H9 (cell line): ENCODE results near the gene TBC1D20. TPM values are rescaled to one million over a fixed set of nuclear protein-coding genes. Genes with fewer than 3 reads are reported as not detected.

Experiments used
- DNase-seq: peaks from one replicate; pipeline ENCODE4 v3.0.0-alpha.2; 2017
- H2AFZ ChIP-seq: one replicate; pipeline ENCODE4 v1.6.1; 2013; ENCODE audit warnings: mild to moderate bottlenecking, low read length, control low read depth, moderate library complexity
- H2AK5ac ChIP-seq: 2 replicates; pipeline ENCODE4 v1.6.1; 2013; ENCODE audit warnings: low read length, control low read depth, mixed read lengths; ENCODE audit not compliant: insufficient read length
- H2BK120ac ChIP-seq: one replicate; pipeline ENCODE4 v1.6.1; 2013; ENCODE audit warnings: low read depth, mild to moderate bottlenecking, low read length, control low read depth, inconsistent platforms; ENCODE audit not compliant: poor library complexity, severe bottlenecking
- H2BK12ac ChIP-seq: 2 replicates; pipeline ENCODE4 v1.6.1; 2013; ENCODE audit warnings: low read length, control low read depth, mixed read lengths, low read depth; ENCODE audit not compliant: insufficient read length
- H2BK15ac ChIP-seq: 2 replicates; pipeline ENCODE4 v1.6.1; 2013; ENCODE audit warnings: low read depth, low read length, control low read depth
- H2BK20ac ChIP-seq: one replicate; pipeline ENCODE4 v1.6.1; 2013; ENCODE audit warnings: low read depth, mild to moderate bottlenecking, low read length, control low read depth, inconsistent platforms; ENCODE audit not compliant: poor library complexity, severe bottlenecking
- H2BK5ac ChIP-seq: 2 replicates; pipeline ENCODE4 v1.6.1; 2013; ENCODE audit warnings: low read length, control low read depth, mixed read lengths; ENCODE audit not compliant: insufficient read length
- H3K14ac ChIP-seq: 2 replicates; pipeline ENCODE4 v1.6.1; 2013; ENCODE audit warnings: low read length, control low read depth; ENCODE audit not compliant: insufficient read depth
- H3K18ac ChIP-seq: 2 replicates; pipeline ENCODE4 v1.6.1; 2013; ENCODE audit warnings: low read depth, mild to moderate bottlenecking, mixed read lengths, low read length, control low read depth; ENCODE audit not compliant: insufficient read length
- H3K23ac ChIP-seq: 2 replicates; pipeline ENCODE4 v1.6.1; 2013; ENCODE audit warnings: low read length, control low read depth, mixed read lengths, low read depth; ENCODE audit not compliant: insufficient read length
- H3K23me2 ChIP-seq: 2 replicates; pipeline ENCODE4 v1.6.1; 2013; ENCODE audit warnings: low read depth, mild to moderate bottlenecking, mixed read lengths, low read length, control low read depth; ENCODE audit not compliant: insufficient read length, poor library complexity, severe bottlenecking
- H3K27ac ChIP-seq: 2 replicates; pipeline ENCODE4 v1.5.1; 2013; ENCODE audit warnings: low read length, control low read depth, mixed read lengths, low read depth; ENCODE audit not compliant: insufficient read length
- H3K27me3 ChIP-seq: 2 replicates; pipeline ENCODE4 v1.6.1; 2013; ENCODE audit warnings: low read length, control low read depth, inconsistent platforms; ENCODE audit not compliant: insufficient read depth
- H3K4ac ChIP-seq: 2 replicates; pipeline ENCODE4 v1.6.1; 2013; ENCODE audit warnings: low read depth, mild to moderate bottlenecking, control low read depth, inconsistent platforms, low read length, moderate library complexity
- H3K4me1 ChIP-seq: 2 replicates; pipeline ENCODE4 v1.6.1; 2013; ENCODE audit warnings: low read length, control low read depth, inconsistent platforms; ENCODE audit not compliant: insufficient read depth
- H3K4me2 ChIP-seq: 2 replicates; pipeline ENCODE4 v1.6.1; 2013; ENCODE audit warnings: low read length, control low read depth, mixed read lengths; ENCODE audit not compliant: insufficient read length, insufficient read depth
- H3K56ac ChIP-seq: 2 replicates; pipeline ENCODE4 v1.6.1; 2013; ENCODE audit warnings: low read depth, mild to moderate bottlenecking, mixed read lengths, low read length, control low read depth; ENCODE audit not compliant: insufficient read length
- H3K79me1 ChIP-seq: 2 replicates; pipeline ENCODE4 v1.6.1; 2013; ENCODE audit warnings: low read depth, mild to moderate bottlenecking, moderate library complexity, low read length, control low read depth, inconsistent platforms; ENCODE audit not compliant: insufficient read depth, poor library complexity, severe bottlenecking
- H3K79me2 ChIP-seq: 2 replicates; pipeline ENCODE4 v1.6.1; 2013; ENCODE audit warnings: low read length, control low read depth, inconsistent platforms; ENCODE audit not compliant: insufficient read depth
- H3K9ac ChIP-seq: 2 replicates; pipeline ENCODE4 v1.6.1; 2013; ENCODE audit warnings: low read length, control low read depth, mixed read lengths; ENCODE audit not compliant: insufficient read length; ENCODE audit errors: extremely low read depth
- H3K9me3 ChIP-seq: one replicate; pipeline ENCODE4 v1.6.1; 2013; ENCODE audit warnings: low read depth, low read length, inconsistent platforms; ENCODE audit not compliant: control insufficient read depth
- H3T11ph ChIP-seq: one replicate; pipeline ENCODE4 v1.6.1; 2013; ENCODE audit warnings: mild to moderate bottlenecking, low read length, control low read depth, inconsistent platforms
- H4K20me1 ChIP-seq: one replicate; pipeline ENCODE4 v1.6.1; 2013; ENCODE audit not compliant: control insufficient read depth, insufficient read length, insufficient read depth
- H4K5ac ChIP-seq: 2 replicates; pipeline ENCODE4 v1.6.1; 2013; ENCODE audit warnings: low read depth, mild to moderate bottlenecking, mixed read lengths, low read length, control low read depth; ENCODE audit not compliant: insufficient read length
- H4K8ac ChIP-seq: replicated peaks from 2 replicates; pipeline ENCODE4 v1.6.1; 2013; ENCODE audit warnings: low read length, control low read depth, mixed read lengths, low read depth; ENCODE audit not compliant: insufficient read length
- H4K91ac ChIP-seq: 2 replicates; pipeline ENCODE4 v1.6.1; 2013; ENCODE audit warnings: low read depth, mild to moderate bottlenecking, moderate library complexity, mixed read lengths, low read length, control low read depth; ENCODE audit not compliant: insufficient read length
- H3K27ac Mint-ChIP-seq, 3 experiments: 2 replicates in 2 of 3; 3 replicates in 1 of 3; pipeline ENCODE4 v1.8.0; 2020 to 2021; ENCODE audit warnings: mixed read lengths in 3 of 3, mild to moderate bottlenecking in 1 of 3, moderate library complexity in 1 of 3
- H3K27me3 Mint-ChIP-seq: 2 replicates; pipeline ENCODE4 v1.8.0; 2021; ENCODE audit warnings: low read depth, mild to moderate bottlenecking, moderate library complexity, mixed read lengths
- H3K36me3 Mint-ChIP-seq, 3 experiments: 2 replicates in 2 of 3; 3 replicates in 1 of 3; pipeline ENCODE4 v1.8.0; 2020 to 2021; ENCODE audit warnings: low read depth in 3 of 3, mixed read lengths in 3 of 3; ENCODE audit not compliant: insufficient read depth in 1 of 3
- H3K4me1 Mint-ChIP-seq, 2 experiments: 2 replicates each; pipeline ENCODE4 v1.8.0; 2020; ENCODE audit warnings: mixed read lengths in 2 of 2
- H3K4me3 Mint-ChIP-seq, 2 experiments: 2 replicates in 1 of 2; 3 replicates in 1 of 2; pipeline ENCODE4 v1.8.0; 2020 to 2021; ENCODE audit warnings: mild to moderate bottlenecking in 2 of 2, mixed read lengths in 2 of 2, moderate library complexity in 1 of 2
- H3K9me3 Mint-ChIP-seq, 2 experiments: 2 replicates in 1 of 2; 3 replicates in 1 of 2; pipeline ENCODE4 v1.8.0; 2020; ENCODE audit warnings: mild to moderate bottlenecking in 2 of 2, mixed read lengths in 2 of 2, moderate library complexity in 1 of 2
- WGBS: extraction: QIAGEN DNeasy Blood & Tissue Kit; methylation state at CpG from one replicate; pipeline ENCODE4 v1.1.7; 2013; ENCODE audit warnings: missing lambda C conversion rate, low lambda C conversion rate, mixed read lengths; ENCODE audit not compliant: insufficient read length; ENCODE audit errors: extremely low coverage; 5-methylcytosine and 5-hydroxymethylcytosine counted together
- total RNA-seq: library from RNA; stranded (reverse); gene quantifications from 2 replicates; pipeline ENCODE4 v1.2.1, GENCODE V29; 2021
- TF ChIP-seq, protein P1 (sequence below): fragments of 200-600 bp; sonication (generic); conservative IDR thresholded peaks from 3 replicates; pipeline ENCODE4 v1.8.0; 2021; ENCODE audit warnings: antibody characterized with exemption, mild to moderate bottlenecking

TBC1D20 gene
- total RNA-seq, 1 experiment from 2014 or later, result 17.9 TPM

DNA sequence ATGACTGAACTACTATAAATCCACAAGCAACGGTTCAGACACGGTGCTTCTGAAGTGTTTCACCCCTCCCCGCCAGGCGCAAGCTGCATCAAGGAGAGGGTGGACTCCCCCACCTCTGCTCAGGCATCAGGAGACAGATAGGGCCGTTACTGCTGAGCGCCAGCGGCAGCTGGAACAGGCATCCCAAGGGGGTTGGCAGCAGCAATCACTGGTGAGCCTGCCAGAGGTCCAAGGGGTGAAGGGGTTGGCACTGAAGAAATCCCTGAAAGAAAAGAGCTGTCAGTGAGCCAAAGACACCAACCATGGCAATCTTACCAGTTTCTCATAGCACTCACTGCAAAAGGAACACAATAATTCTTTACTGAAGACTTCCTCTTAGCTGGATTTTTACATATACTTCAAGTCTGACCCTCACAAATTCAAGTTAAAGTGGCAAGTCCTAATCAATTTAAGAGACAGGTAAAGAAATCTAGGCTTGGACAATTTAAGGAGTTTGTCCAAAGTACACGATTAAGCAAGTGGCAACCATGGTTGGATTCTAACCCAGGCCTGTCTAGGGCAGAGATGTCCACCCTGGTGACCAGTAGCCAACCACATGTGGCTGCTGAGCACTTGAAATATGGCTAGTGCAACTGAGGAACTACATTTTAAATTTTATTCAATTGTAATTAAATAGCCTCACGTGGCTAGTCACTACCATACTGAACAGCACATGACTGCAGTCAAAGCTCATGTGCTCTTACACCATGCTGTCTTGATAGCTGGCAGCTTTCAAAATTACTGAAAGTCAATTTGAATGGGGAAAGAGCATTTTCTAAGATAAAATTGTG lies 21.7 kb upstream of the TBC1D20 start:
- H3K27ac ChIP-seq, result no peak overlapping the region
- H2BK20ac ChIP-seq, result no peak overlapping the region
- H3K4me3 Mint-ChIP-seq, result no peak overlapping the region
- H3K79me2 ChIP-seq, result no peaks in the 10 kb centered on the region
- H2BK5ac ChIP-seq, result no peak overlapping the region
- no peak overlapping the region for H2AK5ac ChIP-seq
- no peak overlapping the region for H2BK12ac ChIP-seq
- H3K9me3 Mint-ChIP-seq, result no peaks in the 10 kb centered on the region
- no peak overlapping the region for H3K4ac ChIP-seq
- H2BK120ac ChIP-seq, result no peak overlapping the region
- H2AFZ ChIP-seq, result no peak overlapping the region
- H3K56ac ChIP-seq, result no peak overlapping the region
- TF ChIP-seq, protein P1, sequence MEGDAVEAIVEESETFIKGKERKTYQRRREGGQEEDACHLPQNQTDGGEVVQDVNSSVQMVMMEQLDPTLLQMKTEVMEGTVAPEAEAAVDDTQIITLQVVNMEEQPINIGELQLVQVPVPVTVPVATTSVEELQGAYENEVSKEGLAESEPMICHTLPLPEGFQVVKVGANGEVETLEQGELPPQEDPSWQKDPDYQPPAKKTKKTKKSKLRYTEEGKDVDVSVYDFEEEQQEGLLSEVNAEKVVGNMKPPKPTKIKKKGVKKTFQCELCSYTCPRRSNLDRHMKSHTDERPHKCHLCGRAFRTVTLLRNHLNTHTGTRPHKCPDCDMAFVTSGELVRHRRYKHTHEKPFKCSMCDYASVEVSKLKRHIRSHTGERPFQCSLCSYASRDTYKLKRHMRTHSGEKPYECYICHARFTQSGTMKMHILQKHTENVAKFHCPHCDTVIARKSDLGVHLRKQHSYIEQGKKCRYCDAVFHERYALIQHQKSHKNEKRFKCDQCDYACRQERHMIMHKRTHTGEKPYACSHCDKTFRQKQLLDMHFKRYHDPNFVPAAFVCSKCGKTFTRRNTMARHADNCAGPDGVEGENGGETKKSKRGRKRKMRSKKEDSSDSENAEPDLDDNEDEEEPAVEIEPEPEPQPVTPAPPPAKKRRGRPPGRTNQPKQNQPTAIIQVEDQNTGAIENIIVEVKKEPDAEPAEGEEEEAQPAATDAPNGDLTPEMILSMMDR, result no peak
- no peak overlapping the region for H4K5ac ChIP-seq
- no CpG with 5 or more reads among the region's 9 CpGs for WGBS
- H3K4me2 ChIP-seq, result no peak overlapping the region
- H3K27ac Mint-ChIP-seq, result peak overlapping the region in 1 of 3 experiments; percentile 20; a peak in 1 of 7 replicates
- H3K23me2 ChIP-seq, result no peaks in the 10 kb centered on the region
- no peak overlapping the region for H2BK15ac ChIP-seq
- no peak overlapping the region for H3K14ac ChIP-seq
- H4K20me1 ChIP-seq, result no peaks in the 10 kb centered on the region
- H3K18ac ChIP-seq, result no peak overlapping the region
- no peak overlapping the region for H3K23ac ChIP-seq
- H3T11ph ChIP-seq, result no peak overlapping the region
- no peak overlapping the region for H4K8ac ChIP-seq
- no peaks in the 10 kb centered on the region for H3K79me1 ChIP-seq
- no peaks in the 10 kb centered on the region for H3K9me3 ChIP-seq
- no peak overlapping the region for H4K91ac ChIP-seq
- DNase-seq, result no peak
- H3K27me3 ChIP-seq, result no peaks in the 10 kb centered on the region
- no peak overlapping the region for H3K9ac ChIP-seq
- H3K36me3 Mint-ChIP-seq, result peaks cover 50 to 90% (median 84%) of the 10 kb centered on the region in 3 experiments
- no peaks in the 10 kb centered on the region for H3K4me1 ChIP-seq
- no peaks in the 10 kb centered on the region for H3K4me1 Mint-ChIP-seq
- H3K27me3 Mint-ChIP-seq, result no peaks in the 10 kb centered on the region
